ENCODE measurements around the gene JTB.
"Not testable (repeated sequence)": the region's sequence is repeated elsewhere in the genome, so short reads cannot be mapped to it uniquely, and the experiment has no call there.

JTB gene

DNA sequence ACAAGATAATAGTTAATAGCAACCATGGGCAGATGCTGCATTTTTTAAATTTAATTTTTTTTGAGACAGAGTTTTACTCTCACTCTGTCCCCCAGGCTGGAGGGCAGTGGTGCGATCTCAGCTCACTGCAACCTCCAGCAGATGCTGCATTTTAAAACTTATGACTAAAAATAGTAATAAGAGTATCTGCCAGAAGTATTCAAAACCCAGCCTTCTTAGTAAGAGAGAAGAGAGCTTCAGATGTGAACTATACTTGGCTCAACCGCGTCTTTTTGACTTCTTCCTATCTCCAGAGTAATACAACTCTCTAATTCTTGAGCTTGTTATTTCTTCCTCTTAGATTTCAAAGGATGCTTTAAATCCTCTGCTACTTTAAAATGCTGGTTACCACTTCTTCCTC is 17.7 kb upstream of the JTB start:
- Histone ChIP-seq H3K36me3 (ENCODE audit: control insufficient read depth, insufficient read depth, low read length) (peaks cover 41% of the 10 kb centered on the region), H3K4me3 (ENCODE audit: extremely low read depth, insufficient read depth, low read length, poor library complexity, severe bottlenecking) (no peak overlapping the region), H3K9me3 (ENCODE audit: control insufficient read depth, low read length) (no peaks in the 10 kb centered on the region), H3K4me1 (ENCODE audit: control insufficient read depth, insufficient read depth, low read length, poor library complexity, severe bottlenecking) (peaks cover 8% of the 10 kb centered on the region), H3K27ac (ENCODE audit: low read depth, low read length, severe bottlenecking) (no peak overlapping the region)
- WGBS, 2 experiments (ENCODE audit: insufficient coverage in 2 of 2), result 100% methylated on average over 2 of the region's 3 CpGs; no CpG with 5 or more reads in 1 of the 2 experiments

GRCh38 chr1:153991806-153992205 is 14.3 kb upstream of the JTB start:
- peak overlapping the region; percentile 71 for H3K4me3 ChIP-seq (ENCODE audit: extremely low read depth, insufficient read depth, low read length, poor library complexity, severe bottlenecking)
- H3K4me1 ChIP-seq (ENCODE audit: control insufficient read depth, insufficient read depth, low read length, poor library complexity, severe bottlenecking), result peaks cover 8% of the 10 kb centered on the region
- no peak overlapping the region for H3K27ac ChIP-seq (ENCODE audit: low read depth, low read length, severe bottlenecking)
- 100% methylated on average over 1 to 2 of the region's 2 CpGs for WGBS, 2 experiments (ENCODE audit: insufficient coverage in 2 of 2)
- peaks cover 41% of the 10 kb centered on the region for H3K36me3 ChIP-seq (ENCODE audit: control insufficient read depth, insufficient read depth, low read length)
- no peaks in the 10 kb centered on the region for H3K9me3 ChIP-seq (ENCODE audit: control insufficient read depth, low read length)

- H3K9me3 ChIP-seq (ENCODE audit: control insufficient read depth, low read length), result no peaks in the 10 kb centered on the region
- WGBS, 2 experiments (ENCODE audit: insufficient coverage in 2 of 2), result 0 to 16% methylated on average over 2 to 3 of the region's 9 CpGs
- peaks cover 8% of the 10 kb centered on the region for H3K4me1 ChIP-seq (ENCODE audit: control insufficient read depth, insufficient read depth, low read length, poor library complexity, severe bottlenecking)
- H3K4me3 ChIP-seq (ENCODE audit: extremely low read depth, insufficient read depth, low read length, poor library complexity, severe bottlenecking), result peak overlapping the region; percentile 71
- H3K27ac ChIP-seq (ENCODE audit: low read depth, low read length, severe bottlenecking), result peak overlapping the region; percentile 87
- H3K36me3 ChIP-seq (ENCODE audit: control insufficient read depth, insufficient read depth, low read length), result peaks cover 41% of the 10 kb centered on the region
Measured at GRCh38 chr1:153991151-153991630, 13.7 kb upstream of the JTB start.

DNA sequence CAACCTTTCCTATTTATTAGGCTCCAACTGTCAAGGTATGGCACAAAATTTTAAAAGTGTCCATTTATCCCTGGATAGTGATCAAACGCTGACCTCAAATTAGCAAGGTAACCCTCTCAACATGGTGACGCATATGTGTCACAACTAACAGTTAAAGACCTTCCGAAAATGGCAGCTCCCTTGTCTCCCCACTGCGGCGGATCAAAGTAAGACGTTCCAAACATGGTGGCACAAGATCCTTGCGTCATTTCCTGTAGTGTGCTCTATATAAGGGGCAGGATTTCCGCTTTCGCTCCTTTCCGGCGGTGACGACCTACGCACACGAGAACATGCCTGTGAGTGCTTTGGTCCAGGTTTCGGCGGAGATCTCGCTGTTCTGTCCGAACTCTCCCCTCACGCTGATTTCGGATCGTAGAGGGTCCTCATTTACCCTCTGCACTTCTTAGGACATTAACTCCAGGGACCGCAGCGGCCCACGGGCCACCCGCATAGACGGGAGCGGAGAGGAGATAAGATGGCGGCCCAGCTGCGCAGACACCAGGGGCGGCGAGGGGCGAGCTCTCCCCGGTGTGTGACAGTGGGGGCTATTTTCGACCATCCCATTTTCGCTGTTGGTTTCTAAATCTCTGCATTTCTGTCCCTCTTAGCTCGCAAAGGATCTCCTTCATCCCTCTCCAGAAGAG is 13.1 kb upstream of the JTB start, which contains the start of gene RPS27:
RPS27 (plus strand) TSS at position 295 of the 683 bp plus-strand sequence; CDS start at position 330, 35 bp downstream.
- Histone ChIP-seq H3K4me3 (ENCODE audit: extremely low read depth, insufficient read depth, low read length, poor library complexity, severe bottlenecking) (peak within 1 kb of the TSS; percentile 71), H3K36me3 (ENCODE audit: control insufficient read depth, insufficient read depth, low read length) (peaks cover 41% of the 10 kb centered on the region)
- WGBS, 2 experiments (ENCODE audit: insufficient coverage in 2 of 2), result 0% methylated on average over 20 to 29 of the region's 36 CpGs

DNA sequence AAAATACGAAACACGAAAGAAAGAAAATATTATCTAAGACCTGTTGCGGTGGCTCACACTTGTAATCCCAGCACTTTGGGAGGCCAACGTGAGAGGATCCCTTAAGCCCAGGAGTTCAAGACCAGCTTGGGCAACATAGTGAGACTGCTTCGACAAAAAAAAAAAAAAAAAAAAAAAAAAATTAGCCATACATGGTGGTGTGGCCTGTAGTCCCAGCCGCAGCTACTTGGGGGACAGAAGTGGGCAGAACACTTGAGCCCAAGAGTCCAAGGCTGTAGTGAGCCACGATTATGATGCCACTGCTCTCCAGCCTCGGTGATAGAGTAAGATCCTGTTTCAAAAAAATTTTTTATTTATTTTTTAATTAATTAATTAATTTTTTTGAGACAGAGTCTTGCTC is 10.1 kb upstream of the JTB start:
- no peak overlapping the region for H3K4me3 ChIP-seq (ENCODE audit: extremely low read depth, insufficient read depth, low read length, poor library complexity, severe bottlenecking)
- no peak overlapping the region for H3K27ac ChIP-seq (ENCODE audit: low read depth, low read length, severe bottlenecking)
- WGBS, 2 experiments (ENCODE audit: insufficient coverage in 2 of 2), result 100% methylated on average over 3 to 5 of the region's 8 CpGs
- H3K36me3 ChIP-seq (ENCODE audit: control insufficient read depth, insufficient read depth, low read length), result peaks cover 33% of the 10 kb centered on the region
- H3K9me3 ChIP-seq (ENCODE audit: control insufficient read depth, low read length), result no peaks in the 10 kb centered on the region
- peaks cover 15% of the 10 kb centered on the region for H3K4me1 ChIP-seq (ENCODE audit: control insufficient read depth, insufficient read depth, low read length, poor library complexity, severe bottlenecking)

More for the DNA sequence above, 13.1 kb upstream of the JTB start, which contains the start of gene RPS27:
- peak within 1 kb of the TSS; percentile 87 for H3K27ac ChIP-seq (ENCODE audit: low read depth, low read length, severe bottlenecking)
- no peaks in the 10 kb centered on the region for H3K9me3 ChIP-seq (ENCODE audit: control insufficient read depth, low read length)
- peaks cover 8% of the 10 kb centered on the region for H3K4me1 ChIP-seq (ENCODE audit: control insufficient read depth, insufficient read depth, low read length, poor library complexity, severe bottlenecking)

GRCh38 chr1:153985941-153986761 is 8.7 kb upstream of the JTB start, which contains the start of gene RAB13:
Gene RAB13 (minus strand): TSS chr1:153986339. CDS start chr1:153986236, 103 bp downstream.
- peaks cover 33% of the 10 kb centered on the region for H3K36me3 ChIP-seq (ENCODE audit: control insufficient read depth, insufficient read depth, low read length)
- peaks cover 10% of the 10 kb centered on the region for H3K4me1 ChIP-seq (ENCODE audit: control insufficient read depth, insufficient read depth, low read length, poor library complexity, severe bottlenecking)
- H3K27ac ChIP-seq (ENCODE audit: low read depth, low read length, severe bottlenecking), result peak within 1 kb of the TSS; percentile 86
- WGBS, 2 experiments (ENCODE audit: insufficient coverage in 2 of 2), result 0 to 1% methylated on average over 11 to 21 of the region's 32 CpGs
- peak within 1 kb of the TSS; percentile 69 for H3K4me3 ChIP-seq (ENCODE audit: extremely low read depth, insufficient read depth, low read length, poor library complexity, severe bottlenecking)
- no peaks in the 10 kb centered on the region for H3K9me3 ChIP-seq (ENCODE audit: control insufficient read depth, low read length)

DNA sequence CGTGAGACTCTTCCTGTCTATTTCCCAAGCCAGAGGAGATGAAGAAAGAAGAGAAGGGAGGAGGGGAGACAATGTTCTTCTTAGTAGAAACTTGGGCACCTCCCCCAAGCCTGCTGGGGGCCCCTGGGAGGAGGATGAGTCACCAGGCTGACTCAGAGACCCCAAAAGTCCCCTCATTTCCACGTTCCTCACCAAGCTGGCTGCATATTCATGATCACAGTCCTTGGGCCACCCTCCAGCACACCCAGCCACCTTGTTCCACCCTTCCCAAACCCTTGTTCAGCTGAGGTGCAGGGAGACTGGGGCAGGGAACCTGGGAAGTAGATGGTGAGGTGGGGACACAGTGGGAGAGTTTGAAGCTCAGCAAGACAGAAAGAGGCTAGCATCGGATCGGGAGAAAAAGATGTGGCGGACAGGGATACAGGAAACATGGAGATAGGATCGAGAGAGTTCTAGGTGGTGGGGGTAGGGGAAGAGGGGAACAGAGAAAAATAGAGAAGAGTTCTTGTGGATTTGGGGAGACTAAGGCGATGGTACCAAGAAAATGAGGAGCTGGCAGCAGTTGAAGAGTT is 8.0 kb upstream of the JTB start:
- Histone ChIP-seq H3K36me3 (ENCODE audit: control insufficient read depth, insufficient read depth, low read length) (peaks cover 41% of the 10 kb centered on the region), H3K4me3 (ENCODE audit: extremely low read depth, insufficient read depth, low read length, poor library complexity, severe bottlenecking) (peak overlapping the region; percentile 69), H3K4me1 (ENCODE audit: control insufficient read depth, insufficient read depth, low read length, poor library complexity, severe bottlenecking) (peaks cover 10% of the 10 kb centered on the region), H3K27ac (ENCODE audit: low read depth, low read length, severe bottlenecking) (peak overlapping the region; percentile 71), H3K9me3 (ENCODE audit: control insufficient read depth, low read length) (no peaks in the 10 kb centered on the region)
- 5 to 8% methylated on average over 5 of the region's 7 CpGs for WGBS, 2 experiments (ENCODE audit: insufficient coverage in 2 of 2)

GRCh38 chr1:153984123-153984894 is 6.8 kb upstream of the JTB start:
- no peak overlapping the region for H3K27ac ChIP-seq (ENCODE audit: low read depth, low read length, severe bottlenecking)
- peaks cover 10% of the 10 kb centered on the region for H3K4me1 ChIP-seq (ENCODE audit: control insufficient read depth, insufficient read depth, low read length, poor library complexity, severe bottlenecking)
- peaks cover 48% of the 10 kb centered on the region for H3K36me3 ChIP-seq (ENCODE audit: control insufficient read depth, insufficient read depth, low read length)
- WGBS, 2 experiments (ENCODE audit: insufficient coverage in 2 of 2), result 87 to 95% methylated on average over 2 to 3 of the region's 6 CpGs
- H3K9me3 ChIP-seq (ENCODE audit: control insufficient read depth, low read length), result no peaks in the 10 kb centered on the region
- peak overlapping the region; percentile 69 for H3K4me3 ChIP-seq (ENCODE audit: extremely low read depth, insufficient read depth, low read length, poor library complexity, severe bottlenecking)

GRCh38 chr1:153981735-153982134 is 4.3 kb upstream of the JTB start:
- H3K36me3 ChIP-seq (ENCODE audit: control insufficient read depth, insufficient read depth, low read length), result peaks cover 60% of the 10 kb centered on the region

GRCh38 chr1:153979091-153979490 is 1.6 kb upstream of the JTB start:
- H3K4me1 ChIP-seq (ENCODE audit: control insufficient read depth, insufficient read depth, low read length, poor library complexity, severe bottlenecking); H3K4me3 ChIP-seq (ENCODE audit: extremely low read depth, insufficient read depth, low read length, poor library complexity, severe bottlenecking); H3K27ac ChIP-seq (ENCODE audit: low read depth, low read length, severe bottlenecking); H3K9me3 ChIP-seq (ENCODE audit: control insufficient read depth, low read length): not testable (repeated sequence)
- WGBS, 2 experiments (ENCODE audit: insufficient coverage in 2 of 2), result 85 to 96% methylated on average over 10 of the region's 12 CpGs
- peaks cover 75% of the 10 kb centered on the region for H3K36me3 ChIP-seq (ENCODE audit: control insufficient read depth, insufficient read depth, low read length)

More at GRCh38 chr1:153981735-153982134, 4.3 kb upstream of the JTB start:
- H3K9me3 ChIP-seq (ENCODE audit: control insufficient read depth, low read length); H3K4me3 ChIP-seq (ENCODE audit: extremely low read depth, insufficient read depth, low read length, poor library complexity, severe bottlenecking); H3K27ac ChIP-seq (ENCODE audit: low read depth, low read length, severe bottlenecking): not testable (repeated sequence)
- WGBS, 2 experiments (ENCODE audit: insufficient coverage in 2 of 2), result 100% methylated on average over 2 of the region's 2 CpGs; no CpG with 5 or more reads in 1 of the 2 experiments
- H3K4me1 ChIP-seq (ENCODE audit: control insufficient read depth, insufficient read depth, low read length, poor library complexity, severe bottlenecking), result peaks cover 13% of the 10 kb centered on the region

Measured in mesodermal cell (in vitro differentiated cells).